ENCODE results near the gene KRTAP4-6.
"Not testable (repeated sequence)": the region's sequence is repeated elsewhere in the genome, so short reads cannot be mapped to it uniquely, and the experiment has no call there.

Gene KRTAP4-6

DNA sequence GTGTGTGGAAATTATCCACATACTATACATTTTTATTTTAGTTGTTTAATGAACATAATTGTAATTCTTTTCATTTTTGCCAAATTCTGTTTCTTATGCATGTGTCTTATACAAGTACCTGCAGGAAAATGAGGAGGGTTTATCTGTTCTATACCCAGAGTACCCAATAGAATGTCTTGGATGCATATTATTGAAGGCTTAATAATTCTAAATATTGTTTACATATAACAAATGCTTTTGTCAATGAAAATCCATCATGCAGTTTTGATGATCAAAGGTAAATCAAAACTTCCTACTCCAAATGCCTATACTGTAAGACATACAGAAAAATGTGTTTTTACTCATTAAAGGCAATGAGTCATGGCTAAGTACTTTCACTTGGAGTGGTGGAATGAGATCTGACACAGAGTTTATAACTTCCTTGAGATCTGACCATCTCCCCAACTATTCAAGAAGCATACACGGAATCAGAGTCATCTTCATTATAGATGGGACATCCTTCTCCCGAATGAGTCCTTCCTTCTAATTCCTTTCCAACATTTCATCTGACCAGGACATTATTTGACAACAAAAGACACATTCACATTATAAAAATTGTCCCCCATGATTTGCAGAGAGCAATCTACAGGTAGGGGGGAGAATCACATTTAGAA, 35.8 kb downstream of the KRTAP4-6 start:
- DNase-seq = not testable (repeated sequence)

DNA sequence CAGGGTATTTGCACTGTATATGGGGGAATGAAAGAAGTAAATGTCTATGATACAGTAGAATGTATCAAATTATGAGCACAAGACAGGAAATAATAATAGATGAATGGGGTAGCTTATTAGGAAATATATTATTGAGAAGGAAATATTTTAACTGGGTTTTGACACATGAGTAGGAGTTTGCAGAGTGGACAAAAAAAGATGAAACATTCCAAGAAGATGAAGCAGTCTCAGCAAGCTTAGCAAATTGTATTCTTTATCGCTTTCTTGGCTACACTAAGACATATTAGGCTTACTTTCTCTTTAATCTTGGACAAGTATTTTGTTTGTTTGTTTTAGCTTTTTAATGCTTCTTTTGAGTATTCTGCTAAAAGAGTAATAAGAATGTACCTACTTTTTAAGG, 36.4 kb downstream of the KRTAP4-6 start:
- DNase-seq = no peak

DNA sequence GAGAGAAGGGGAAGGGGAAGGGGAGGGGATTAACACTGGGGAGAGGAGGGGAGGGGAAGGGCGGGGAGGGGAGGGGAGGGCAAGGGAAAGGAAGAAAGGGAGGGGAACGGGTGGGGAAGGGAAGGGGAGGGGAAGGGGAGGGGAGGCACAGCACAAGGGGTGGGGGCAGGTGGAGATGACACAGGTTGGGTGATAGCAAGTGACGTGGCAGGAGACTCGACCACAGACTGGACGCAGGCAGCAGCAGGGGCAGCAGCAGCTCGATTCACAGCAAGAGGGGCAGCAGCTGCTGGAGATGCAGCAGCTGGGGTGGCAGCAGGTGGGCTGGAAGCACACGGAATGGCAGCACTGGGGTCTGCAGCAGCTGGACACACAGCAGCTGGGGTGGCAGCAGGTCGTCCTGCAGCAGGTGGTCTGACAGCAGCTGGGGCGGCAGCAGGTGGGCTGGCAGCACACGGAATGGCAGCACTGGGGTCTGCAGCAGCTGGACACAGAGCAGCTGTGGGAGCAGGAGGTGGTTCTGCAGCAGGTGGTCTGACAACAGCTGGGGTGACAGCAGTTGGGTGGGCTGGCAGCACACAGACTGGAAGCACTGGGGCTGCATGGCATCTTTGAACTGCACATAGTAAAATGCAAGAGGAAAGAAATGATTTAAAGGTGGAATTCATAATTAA, 38.6 kb downstream of the KRTAP4-6 start, which contains the start of gene KRTAP4-16:
KRTAP4-16 (minus strand) TSS at position 624 of the 674 bp plus-strand sequence; CDS start at position 624, 0 bp downstream.
- DNase-seq = no peak

DNA sequence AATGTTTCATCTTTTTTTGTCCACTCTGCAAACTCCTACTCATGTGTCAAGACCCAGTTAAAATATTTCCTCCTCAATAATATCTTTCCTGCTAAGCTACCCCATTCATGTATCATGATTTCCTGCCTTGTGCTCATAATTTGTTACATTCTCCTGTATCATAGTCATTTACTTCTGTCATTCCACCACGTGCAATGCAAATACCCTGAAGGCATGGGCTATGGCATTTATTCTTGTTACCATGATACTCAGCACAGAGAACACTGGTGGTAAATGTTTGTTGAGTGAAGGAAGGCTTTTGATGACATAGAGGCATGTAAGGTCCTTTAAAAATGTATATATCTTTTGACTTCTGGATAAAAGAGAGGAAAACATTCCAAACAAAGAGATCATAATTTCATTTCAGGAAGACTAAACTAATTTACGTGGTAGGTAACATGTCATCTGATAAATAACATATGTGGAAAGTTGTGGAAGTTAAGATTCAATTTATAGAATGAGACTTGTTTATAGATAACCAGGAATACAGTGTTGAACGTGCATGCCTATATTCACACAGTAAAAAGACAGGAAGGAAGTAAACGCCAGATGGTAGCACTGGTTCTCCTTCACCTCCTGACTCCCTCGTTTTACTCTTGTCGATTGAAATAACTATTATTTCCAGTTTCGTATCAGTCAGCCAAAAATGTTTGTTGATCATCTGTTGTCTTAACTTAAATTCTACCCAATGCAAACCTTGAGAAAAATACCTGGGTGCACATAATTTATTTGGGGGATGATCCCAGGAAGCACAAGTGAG, 40.5 kb downstream of the KRTAP4-6 start:
- not testable (repeated sequence) for DNase-seq

DNA sequence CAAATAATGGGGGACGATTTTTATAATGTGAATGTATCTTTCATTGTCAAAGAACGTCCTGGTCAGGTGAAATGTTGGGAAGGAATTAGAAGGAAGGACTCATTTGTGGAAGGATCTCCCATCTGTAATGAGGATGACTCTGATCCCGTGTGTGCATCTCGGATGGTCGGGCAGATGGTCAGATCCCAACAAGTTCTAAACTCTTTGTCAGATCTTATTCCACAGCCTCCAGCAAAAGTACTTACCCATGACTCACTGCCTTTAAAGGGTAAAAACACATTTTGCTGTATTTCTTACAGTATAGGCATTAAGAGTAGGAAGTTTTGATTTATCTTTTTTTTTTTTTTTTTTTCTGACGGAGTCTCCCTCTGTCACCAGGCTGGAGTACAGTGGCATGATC, 41.9 kb downstream of the KRTAP4-6 start:
- DNase-seq = no peak

DNA sequence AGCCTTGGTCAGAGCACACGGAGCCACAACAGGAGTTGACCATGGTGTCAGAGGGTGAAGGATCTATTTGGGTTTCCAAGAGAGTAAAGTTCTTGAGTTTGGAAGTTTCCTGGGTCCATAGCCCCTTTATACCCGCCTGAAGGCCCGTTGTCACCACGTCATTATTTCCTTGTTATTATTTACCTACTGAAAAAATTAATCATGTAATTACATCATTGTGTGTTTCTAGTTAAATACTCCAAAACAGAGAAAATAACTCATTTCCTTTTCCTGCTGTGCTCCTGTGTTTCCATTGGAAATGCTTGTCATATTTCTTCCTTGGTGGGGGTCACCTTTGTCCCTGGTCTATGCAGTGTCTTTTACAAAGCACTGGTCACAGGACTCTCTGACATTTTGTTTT, 42.3 kb downstream of the KRTAP4-6 start, which contains the start of gene KRTAP4-8:
KRTAP4-8 (minus strand) TSS at position 101 of the 400 bp plus-strand sequence; CDS start at position 43, 58 bp downstream.
- DNase-seq = no peak

DNA sequence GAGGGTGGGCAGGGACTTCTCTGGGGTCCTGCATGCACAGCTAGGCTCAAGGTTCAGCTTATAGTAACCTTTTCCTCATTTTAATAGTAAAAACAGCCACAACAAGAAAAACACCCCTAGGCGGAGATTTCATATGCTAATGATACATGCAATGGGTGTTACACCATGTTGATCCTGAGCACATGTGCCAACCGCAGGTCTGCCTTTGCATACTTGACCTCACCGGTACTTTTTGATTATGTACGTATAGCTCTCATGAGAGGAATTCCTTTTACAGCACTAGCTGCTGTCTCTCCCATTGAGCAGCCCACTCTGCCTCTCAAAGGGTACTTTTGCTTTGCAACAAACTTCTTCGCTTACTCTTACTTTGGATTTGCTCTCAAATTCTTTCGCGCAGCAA, 44.3 kb downstream of the KRTAP4-6 start:
- no peak for DNase-seq
